HG02840 (cell line): Measurements from ENCODE around the gene GALNT11.
"Not testable (repeated sequence)": the region's sequence is repeated elsewhere in the genome, so short reads cannot be mapped to it uniquely, and the experiment has no call there.

ENCODE experiments used
- ATAC-seq: cut with Tn5 transposase; IDR thresholded peaks from one replicate; pipeline ENCODE4 v1.9.1; 2021; ENCODE audit warnings: mild to moderate bottlenecking, moderate library complexity, moderate number of reproducible peaks; ENCODE audit not compliant: unreplicated experiment, low FRiP score

GALNT11 gene

DNA sequence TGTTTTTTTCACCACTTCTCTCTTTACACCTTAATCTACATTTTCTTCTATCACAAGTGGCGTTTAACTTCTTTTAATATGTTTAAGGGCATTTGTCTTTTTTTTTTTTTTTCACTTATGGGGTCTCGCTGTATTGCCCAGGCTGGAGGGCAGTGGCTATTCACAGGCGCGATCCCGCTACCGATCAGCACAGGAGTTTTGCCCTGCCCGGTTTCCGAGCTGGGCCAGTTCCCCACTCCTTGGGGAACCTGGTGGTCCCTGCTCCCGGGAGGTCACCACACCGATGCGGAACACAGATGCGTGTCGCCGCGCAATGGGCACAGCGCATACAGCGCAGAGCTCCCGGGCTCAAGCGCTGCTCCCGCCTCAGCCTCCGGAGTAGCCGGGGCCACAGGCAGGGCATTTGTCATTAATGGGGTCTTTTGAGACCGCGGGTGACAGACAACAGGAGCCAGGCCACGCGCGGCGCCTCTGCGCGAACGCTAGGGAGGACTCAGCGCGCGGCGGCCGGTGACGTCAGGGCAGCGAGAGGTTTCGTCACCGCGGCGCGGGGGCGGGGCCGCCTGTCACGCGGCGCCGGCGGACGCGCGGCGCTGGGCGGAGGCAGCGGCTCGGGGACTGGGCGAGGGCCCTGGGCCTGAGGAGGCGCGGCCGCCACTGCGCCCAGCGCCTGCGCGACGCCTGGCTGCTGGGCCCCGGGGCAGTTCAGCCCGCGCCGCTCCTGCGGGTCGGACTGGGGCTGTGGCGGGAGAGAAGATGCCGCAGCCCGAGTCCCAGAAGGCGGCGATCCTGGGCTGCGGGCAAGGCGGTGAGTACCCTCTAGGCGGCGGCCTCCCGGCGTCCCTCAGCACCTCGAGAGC is at the start of gene GALNT11:
TSS of gene GALNT11 (plus strand) at position 598 of the 860 bp plus-strand sequence. CDS start 68,554 bp downstream, outside the sequence.
- ATAC-seq, result peak; percentile 96

- ATAC-seq, result no peak
Measured at GRCh38 chr7:151978616-151979015, 46.9 kb upstream of the GALNT11 start.

DNA sequence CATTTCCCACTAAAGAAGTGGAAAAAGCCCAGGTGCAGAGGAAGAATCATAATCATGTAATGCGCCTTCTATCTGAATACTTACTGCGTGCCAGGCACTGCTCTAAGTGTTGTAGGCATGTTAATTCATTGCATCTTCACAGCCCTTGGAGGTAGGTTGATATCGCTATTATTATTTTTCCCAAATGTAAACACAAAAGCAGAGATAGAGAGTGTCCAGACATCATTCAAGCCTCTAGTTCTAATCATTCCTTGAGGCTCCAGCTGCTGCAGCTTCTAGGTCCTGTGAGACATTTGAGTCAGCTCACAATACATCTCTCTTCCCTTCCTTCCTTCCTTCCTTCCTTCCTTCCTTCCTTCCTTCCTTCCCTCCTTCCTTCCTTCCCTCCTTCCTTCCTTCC is 44.3 kb upstream of the GALNT11 start:
- ATAC-seq, result no peak

- ATAC-seq, result no peak
Measured at GRCh38 chr7:151982806-151983205, 42.7 kb upstream of the GALNT11 start.

- no peak for ATAC-seq
Measured at GRCh38 chr7:151984612-151985011, 40.9 kb upstream of the GALNT11 start.

DNA sequence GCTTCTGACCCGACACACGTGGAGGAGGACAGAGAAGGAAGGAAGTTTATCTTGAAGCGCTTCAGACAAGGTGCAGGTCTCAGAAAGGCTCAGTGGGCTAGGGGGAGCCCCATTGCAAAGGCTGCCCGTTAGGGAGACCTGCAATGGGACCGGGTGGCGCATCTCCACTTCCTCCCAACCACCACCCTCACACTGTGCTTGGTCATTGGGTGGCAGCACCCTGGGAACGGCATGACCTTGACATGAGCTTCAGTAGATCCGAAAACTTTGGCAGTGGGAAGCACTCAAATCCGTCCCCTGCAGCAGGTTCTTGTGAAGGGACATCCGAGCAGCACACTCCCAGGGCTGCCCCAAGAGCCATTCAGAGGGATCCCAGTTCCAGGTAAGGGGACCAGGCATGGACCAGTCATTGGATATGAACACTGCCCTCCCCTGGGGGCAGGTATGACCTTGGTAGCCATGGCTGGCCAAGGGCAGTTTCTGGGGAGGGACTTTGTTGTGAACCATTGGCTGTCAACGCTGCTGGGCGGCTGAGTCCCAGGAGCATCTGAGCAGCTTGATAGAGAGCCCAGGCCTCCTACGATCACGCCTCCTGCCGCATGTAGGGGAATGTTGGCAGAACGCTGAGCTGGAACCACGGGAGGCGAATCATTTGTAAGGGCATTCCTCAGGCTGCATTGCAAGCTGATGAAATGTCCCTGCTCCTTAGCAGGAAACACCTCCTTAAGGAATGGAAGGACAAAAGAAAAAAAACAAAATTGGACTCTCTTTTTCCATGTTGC is 37.5 kb upstream of the GALNT11 start:
- ATAC-seq, result no peak

DNA sequence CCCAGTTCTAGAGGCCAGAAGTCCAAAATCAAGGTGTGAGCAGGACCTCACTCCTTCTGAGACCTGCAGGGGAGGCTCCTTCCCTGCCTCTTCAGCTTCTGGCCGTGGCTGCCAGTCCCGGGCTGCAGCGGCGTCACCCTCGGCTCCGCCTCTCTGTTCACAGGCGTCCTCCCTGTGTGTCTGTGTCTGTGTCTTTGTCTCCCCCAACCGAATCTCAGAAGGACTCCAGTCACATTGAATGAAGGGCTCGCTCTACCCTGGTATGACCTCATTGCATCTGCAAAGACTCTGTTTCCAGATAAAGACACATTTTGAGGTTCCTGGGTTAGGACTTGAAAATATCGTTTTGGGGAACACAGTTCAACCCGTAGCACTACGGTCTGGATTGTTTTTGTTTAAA is 33.1 kb upstream of the GALNT11 start:
- ATAC-seq, result no peak

DNA sequence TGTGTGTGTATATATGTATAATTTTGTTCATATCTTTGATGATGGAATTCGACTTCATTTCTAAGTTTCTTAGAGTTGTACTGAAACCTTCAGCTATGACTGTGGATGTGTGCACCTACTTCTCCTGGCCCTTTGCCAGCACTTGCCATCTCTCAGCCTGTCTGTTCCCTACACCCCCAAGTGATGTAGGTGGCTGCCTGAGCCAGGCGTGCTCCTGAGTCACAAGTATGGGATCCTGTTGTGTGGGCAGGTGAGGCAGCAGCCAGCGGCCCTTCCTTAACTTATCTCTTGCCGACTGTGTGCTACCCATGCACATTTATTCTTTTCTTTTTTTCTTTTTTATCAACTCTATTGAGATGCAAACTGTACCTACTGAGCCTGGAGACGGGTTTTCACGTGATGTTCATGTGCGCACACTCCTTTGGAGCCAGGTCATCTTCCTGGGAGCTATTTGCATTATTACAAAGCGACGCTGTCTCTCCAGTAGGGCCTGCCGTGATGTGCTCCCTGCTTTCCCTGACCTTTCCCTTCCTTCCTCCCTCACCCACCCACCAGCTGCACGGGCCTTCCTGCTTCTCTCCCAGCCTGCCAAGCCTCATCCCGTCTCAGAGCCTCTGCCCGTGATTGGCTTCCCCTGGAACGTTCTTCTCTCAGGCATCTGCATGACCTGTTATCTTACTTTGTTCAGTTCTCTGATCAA is 31.3 kb upstream of the GALNT11 start:
- no peak for ATAC-seq

DNA sequence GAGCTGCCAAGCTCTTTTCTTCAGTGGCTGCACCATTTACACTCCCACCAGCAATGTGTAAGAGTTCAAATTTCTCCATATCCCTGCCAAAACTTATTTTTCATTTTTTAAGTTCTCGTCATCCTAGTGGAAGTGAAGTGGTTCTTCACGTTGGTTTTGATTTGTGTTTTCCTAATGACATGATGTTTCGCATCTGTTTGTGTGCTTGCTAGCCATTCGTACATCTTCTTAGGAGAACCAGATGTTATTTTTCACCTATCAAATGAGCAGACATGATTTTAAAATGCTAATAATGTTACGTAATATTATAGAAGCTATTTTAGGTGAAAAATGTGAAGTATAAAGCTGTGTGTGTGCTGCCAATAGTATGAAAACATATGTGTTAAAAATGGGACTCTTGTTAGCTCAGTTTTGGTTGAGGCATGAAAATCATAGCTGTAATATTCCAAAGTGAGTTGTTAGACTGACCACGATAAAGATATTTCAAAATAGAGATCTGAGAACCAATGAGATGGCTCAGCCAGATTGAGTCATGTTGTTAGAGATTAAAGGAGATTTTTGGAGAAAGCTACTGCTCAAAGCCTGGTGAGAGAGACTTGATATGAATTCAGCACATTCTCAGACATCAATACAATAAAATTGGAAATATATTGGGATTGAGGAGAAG is 25.9 kb upstream of the GALNT11 start:
- no peak for ATAC-seq

DNA sequence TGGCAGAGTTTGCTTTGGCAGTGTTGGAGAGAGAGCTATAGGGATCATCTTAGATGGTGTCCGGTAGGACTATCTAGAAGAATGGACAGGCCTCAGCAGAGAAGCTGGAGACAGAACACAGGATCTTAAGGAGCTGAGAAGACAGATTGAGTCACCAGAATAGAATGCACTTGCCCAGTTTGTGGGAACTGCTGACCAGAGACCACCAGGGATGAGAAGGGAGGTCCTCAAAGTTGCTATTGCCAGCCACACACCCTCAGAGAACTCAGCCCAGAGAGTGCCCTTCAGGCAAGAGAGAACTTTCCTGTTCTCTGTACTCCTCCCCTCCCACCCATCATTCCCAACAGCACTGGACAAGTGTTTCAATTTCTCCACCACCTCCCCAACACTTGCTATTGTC is 25.3 kb upstream of the GALNT11 start:
- ATAC-seq, result no peak

DNA sequence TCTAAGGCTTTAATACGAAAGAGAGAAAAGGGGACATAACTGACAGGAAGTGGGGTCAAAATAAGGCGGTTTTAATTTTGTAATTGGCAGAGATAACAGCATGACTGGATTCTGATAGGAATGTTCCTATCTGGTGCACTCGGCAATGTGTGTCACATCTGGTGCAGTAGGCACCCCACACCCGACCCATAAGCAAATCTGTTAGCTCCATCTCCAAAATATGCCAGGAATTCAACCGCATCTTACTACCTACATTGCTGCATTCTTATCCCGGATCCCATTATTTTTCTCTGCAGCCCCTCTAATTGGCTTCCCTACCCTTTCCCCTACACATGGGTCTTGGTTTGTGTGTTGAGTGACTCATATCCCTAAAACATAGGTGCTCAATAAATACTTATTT is 19.1 kb upstream of the GALNT11 start:
- no peak for ATAC-seq

DNA sequence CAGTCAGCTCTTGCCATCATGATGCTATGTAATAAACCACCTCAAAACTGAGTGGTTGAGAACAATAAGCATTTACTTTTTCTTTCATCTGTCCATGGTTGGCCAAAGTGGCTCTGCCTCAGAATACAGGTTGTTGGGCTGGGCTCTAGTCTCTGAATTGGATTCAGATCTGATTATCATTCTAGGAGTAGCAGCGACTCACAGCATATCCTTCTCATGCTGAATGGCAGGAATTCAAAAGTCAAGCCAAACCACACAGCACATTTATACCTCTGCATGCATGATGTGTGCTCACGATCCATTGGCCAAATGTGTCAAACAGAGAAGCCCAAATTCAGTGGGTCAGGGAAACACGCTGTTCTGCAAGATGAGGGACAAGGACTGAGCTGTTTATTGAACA is 13.6 kb upstream of the GALNT11 start:
- no peak for ATAC-seq

GRCh38 chr7:152013230-152013629 is 12.2 kb upstream of the GALNT11 start:
- ATAC-seq, result no peak

DNA sequence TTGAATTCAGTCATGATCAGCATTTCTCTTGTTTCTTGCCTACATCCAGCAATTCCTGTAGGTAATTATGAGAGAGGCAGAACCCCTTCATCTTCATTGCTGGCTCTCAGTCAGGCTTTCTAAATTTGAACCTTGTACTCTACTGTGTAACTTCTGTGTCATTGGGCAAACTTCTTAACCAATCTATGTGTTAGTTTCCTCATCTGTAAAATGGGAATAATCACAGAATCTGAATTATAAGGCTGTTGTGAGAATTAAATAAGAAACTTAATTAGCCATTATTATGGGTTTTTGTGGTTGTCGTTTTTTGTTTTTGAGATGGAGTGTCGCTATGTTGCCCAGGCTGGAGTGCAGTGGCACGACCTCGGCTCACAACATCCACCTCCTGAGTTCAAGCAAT is 11.5 kb upstream of the GALNT11 start:
- no peak for ATAC-seq

DNA sequence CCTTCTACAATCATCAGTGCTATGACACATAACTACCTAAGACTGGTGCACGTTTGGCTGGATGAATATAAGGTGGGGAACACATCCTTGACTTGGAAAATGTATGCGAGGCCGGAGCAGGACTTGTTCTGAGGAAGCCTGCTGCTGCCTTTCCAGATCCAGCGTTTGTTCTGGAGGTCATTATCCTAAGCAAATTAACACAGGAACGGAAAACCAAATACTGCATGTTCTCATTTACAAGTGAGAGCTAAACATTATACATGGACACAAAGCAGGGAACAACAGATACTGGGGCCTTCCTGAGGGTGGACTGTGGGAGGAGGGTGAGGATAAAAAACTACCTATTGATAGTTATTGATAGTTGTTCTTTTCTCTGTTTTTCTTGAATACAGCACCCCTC is 10.8 kb upstream of the GALNT11 start:
- no peak for ATAC-seq

GRCh38 chr7:152015600-152015999 is 9.9 kb upstream of the GALNT11 start:
- no peak for ATAC-seq

- no peak for ATAC-seq
Measured at GRCh38 chr7:152016947-152017346, 8.5 kb upstream of the GALNT11 start.

DNA sequence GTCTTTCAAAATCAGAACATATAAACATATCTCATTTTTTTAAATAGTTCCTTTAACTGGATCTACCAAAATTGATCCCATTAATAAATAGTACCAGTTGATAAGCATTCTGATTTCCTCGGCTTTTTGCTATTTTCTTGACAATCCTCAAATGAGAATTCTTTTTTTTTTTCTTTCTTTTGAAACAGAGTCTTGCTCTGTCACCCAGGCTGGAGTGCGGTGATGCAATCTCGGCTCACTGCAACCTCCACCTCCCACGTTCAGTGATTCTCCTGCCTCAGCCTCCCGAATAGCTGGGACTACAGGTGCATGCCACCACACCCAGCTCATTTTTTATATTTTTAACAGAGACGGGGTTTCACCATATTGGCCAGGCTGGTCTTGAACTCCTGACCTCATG is 7.8 kb upstream of the GALNT11 start:
- ATAC-seq, result not testable (repeated sequence)

DNA sequence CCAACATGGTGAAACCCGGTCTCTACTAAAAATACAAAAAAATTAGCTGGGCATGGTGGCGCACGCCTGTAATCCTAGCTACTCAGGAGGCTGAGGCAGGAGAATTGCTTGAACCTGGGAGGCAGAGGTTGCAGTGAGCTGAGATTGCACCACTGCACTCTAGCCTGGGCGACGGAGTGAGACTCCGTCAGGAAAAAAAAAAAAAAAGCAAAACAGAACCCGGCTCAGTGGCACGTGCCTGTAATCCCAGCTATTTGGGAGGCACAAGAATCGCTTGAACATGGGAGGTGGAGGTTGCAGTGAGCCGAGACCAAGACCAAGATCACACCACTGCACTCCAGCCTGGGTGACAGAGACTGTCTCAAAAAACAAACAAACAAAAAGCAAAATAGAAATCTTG is 3.7 kb upstream of the GALNT11 start:
- ATAC-seq, result not testable (repeated sequence)
